ENCODE measurements around the gene MYL10.

Gene MYL10

DNA sequence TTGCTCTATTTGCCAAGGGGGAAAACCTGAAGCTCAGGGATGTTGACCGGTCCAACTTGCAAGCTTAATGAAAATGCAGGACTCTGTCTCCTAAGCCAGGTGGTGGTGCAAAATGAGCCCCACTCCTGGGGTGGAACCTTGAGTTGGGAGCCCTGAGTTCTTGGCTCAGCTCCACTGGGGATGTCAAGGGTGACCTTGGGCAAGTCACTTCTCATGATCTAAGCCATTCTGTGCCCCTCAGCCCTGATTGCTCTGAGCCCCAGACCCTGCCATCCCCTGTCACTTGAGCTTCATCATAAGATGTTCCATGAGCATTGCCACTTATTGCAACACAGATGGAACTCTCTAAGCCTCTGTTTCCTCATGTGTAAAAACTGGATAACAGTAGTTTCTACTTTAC, 33.9 kb downstream of the MYL10 start:
- no peak for DNase-seq

DNA sequence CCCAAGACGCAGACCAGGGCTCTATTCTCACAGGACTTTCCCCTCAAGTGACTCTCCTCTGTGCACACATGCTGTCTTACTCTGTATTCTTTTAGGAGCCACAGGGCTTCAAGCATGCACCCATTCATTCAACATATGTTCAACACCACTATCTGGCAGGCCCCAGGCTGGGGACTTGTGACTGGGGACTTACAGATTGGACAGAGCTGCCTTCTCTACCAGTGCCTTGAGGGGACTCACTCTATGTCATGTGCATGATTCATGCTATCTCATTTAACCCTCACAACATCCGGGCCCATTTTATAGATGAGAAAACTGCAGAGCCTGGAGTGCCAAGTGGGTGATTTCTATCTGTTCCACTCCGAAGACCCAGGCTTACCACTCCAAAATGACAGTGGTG, 34.3 kb downstream of the MYL10 start:
- DNase-seq = no peak

DNA sequence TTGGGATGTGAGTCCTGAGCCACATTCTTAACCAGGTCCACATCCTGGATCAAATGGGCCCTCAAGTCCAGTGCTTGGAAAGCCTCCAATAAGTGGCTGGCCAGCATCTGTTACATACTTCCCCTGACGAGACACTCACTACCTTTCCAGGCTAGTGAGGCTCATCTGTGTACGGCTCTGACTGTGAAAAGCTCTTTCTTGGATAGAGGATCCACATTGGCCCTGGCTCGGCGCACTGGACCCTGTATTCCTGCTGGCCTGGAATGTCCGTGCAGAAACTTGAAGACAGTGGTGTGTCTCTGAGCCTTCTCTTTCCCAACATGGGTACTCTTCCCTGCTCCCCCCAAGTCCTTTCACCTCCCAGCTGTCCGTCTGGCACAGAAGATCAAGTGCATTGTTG, 35.5 kb downstream of the MYL10 start:
- DNase-seq = no peak

DNA sequence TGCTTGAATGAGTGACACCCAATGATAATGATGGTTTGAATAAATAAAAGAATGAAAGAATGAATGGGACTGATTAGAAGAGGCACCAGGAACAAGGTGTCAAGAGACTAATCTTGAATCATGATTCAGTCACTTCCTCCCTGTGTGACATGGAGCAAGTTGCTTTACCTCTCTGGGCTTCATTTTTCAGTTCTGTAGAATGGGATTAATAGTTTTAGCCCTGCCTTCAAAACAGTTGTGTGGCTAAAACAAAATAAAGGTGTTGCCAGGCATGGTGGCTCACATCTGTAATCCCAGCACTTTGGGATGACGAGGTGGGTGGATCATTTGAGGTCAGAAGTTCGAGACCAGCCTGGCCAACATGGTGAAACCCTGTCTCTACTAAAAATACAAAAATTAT, 37.6 kb downstream of the MYL10 start:
- DNase-seq = no peak

DNA sequence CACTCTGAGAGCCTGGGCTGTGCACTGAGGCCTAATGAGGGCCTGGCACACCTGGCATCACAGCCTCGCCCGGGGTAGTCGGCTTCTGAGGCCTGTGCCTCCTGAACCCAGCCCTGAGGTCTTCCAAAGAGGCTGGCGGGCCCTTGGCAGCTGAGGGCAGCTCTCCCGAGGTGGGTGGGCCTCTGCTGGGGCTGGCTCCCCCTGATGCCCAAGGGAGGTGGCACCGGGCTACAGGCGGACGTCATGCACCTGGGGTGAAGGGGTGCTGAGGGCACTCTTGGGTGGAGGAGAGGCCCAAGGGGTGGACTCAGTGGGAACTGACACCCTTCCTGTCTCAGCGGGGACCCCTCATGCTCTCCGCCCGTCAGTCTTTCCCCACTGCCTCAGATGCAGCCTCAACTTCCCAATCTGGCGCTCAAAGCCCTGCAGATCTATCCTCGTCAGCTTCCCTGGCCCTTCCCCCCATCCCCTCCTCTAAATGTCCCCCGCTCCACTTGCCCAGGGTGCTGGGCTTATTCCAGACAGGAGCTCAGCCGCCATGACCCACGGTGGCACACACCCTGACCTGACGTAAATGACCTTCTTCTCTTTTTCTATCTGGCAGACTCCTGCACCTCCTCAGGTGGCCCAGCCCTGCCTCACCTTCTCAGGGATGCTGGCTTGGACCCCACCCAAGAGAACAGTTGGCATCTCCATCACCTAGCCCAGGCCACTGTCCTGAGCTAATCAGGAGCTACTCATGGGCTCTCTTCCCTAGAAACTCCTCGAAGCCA, 38.2 kb downstream of the MYL10 start:
- DNase-seq = no peak

GRCh38 chr7:101589976-101590662, 39.0 kb downstream of the MYL10 start:
- DNase-seq = no peak

GRCh38 chr7:101589052-101589451, 40.0 kb downstream of the MYL10 start:
- no peak for DNase-seq

- DNase-seq = no peak
Observed at GRCh38 chr7:101588131-101588935, 40.8 kb downstream of the MYL10 start.

- no peak for DNase-seq
Observed at GRCh38 chr7:101586906-101587677, 42.0 kb downstream of the MYL10 start.

DNA sequence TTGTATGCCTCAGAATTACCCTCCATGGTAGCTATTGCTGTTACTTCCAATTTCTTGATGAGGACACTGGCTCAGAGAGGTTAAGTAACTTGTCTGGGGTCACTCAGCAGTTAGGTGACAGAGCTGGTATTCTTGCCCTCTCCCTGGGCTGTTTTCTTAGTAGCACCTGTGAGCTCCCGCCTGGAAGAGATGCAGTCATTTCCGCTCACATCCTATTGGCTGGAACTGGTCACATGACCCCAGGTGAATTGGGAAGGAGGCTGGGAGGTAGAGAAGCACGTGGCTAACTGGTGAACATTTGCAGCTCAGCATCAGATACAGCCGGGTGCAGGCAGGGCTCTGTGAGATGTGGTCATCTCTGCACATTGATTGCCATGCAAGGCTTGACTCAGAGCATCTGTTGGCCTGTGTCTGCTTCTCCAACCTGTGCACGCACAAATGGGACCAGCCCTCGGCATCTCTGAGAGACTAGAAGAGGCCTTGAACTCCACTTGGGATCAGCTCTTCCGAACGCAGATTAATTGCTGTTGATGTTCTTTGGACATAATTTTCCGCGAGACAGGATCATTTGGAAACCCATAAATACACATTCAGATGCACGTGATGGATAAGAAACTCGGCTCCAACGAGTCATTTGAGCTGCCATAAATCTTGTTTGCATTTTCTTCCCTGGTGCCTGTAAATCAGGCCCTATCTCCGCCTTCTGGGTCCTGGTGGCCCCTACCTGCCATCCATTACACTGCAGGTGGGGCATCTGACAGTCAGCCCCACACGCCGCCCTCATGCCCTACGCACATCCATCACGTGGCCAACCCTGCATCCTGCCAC, 42.8 kb downstream of the MYL10 start:
- DNase-seq = no peak

DNA sequence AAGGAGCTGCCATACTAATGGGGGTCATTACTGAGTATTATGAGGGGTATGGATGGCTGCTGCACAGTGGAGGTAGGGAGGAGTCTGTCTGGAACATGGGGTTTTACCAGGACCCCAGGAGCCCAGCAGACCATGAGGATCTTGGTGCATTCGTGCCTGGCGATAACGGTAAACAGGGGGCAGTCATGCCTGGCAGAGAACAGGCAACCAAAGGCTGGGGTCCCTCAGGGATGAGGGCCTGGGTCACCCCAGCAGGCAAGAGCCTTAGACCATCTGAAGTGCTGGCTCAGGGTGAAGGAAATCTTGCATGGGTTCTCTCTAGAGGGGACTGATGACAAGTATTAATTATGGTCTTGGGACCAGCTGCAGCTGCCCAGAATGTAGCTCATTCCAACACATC, 46.1 kb downstream of the MYL10 start:
- DNase-seq = no peak

GRCh38 chr7:101581891-101582290, 47.2 kb downstream of the MYL10 start:
- no peak for DNase-seq

DNA sequence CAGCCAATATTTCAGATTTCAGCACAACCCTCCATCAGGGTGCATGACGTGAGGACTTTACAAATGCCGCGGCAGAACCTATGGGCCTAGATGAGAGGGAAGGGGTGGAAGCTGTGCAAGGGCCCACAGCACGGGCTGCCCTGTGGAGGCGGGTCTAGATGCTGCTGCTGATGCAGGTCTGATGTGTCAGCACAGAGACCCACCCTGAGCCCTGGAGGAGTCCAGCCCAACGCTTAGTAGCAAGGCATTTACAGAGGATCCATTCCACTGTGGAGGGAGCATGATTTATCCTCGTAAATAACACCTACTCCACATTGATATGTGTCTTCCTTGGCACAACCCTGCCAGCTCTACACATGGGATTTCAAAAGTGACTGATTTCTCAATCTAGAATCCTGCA, 48.5 kb downstream of the MYL10 start:
- DNase-seq = no peak

- no peak for DNase-seq
Observed at GRCh38 chr7:101578552-101578951, 50.5 kb downstream of the MYL10 start.

GRCh38 chr7:101576998-101577397, 52.1 kb downstream of the MYL10 start:
- no peak for DNase-seq

GRCh38 chr7:101575721-101576120, 53.4 kb downstream of the MYL10 start:
- peak; percentile 5 for DNase-seq

GRCh38 chr7:101575168-101575567, 53.9 kb downstream of the MYL10 start:
- DNase-seq = no peak

- DNase-seq = no peak
Observed at GRCh38 chr7:101572156-101572555, 56.9 kb downstream of the MYL10 start.

- no peak for DNase-seq
Observed at GRCh38 chr7:101567230-101567629, 61.9 kb downstream of the MYL10 start.

DNA sequence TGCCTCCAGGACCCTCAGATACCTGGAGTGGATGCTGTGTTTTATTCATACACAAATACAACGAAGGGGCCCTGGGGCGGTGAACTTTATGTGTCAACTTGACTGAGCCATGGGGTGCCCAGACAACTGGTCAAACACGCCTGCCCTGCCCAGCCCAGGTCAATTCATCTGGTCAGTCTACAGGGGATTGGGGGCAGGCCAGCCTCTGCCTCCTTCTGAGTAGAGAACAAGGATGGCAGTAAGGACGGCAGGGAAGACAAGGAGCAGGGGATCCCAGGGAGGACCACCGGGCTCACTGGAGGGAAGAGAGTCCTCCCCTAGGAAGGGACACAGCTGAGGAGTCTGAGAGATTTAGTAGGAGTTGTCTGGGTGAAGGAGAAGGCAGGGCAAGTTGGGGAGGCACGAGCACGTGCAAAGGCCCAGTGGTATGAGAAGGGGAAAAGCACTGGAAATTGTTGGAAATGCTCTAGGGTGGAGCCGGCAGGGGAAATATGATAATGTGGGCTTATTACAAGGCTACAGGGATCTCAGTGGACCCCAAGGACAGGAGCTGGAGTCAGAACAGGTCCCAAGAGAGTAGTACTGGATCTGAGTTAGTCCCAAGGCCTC, 63.4 kb downstream of the MYL10 start:
- no peak for DNase-seq

- no peak for DNase-seq
Observed at GRCh38 chr7:101564778-101565211, 64.3 kb downstream of the MYL10 start.

Measured in fibroblast of skin of right biceps (primary cell).